MCF 10A (cell line): Measurements from ENCODE around the gene PSMB10. TPM values are rescaled to one million over a fixed set of nuclear protein-coding genes. Genes with fewer than 3 reads are reported as not detected.

ENCODE experiments used
- BruUV-seq: library from RNA; stranded (reverse); fragments of 400-500 nt; replicated peaks from 2 replicates; lab custom pipeline; 2021; lab: Mats Ljungman, UMichigan
- CTCF ChIA-PET: fragments of 300-600 bp; sonication (Branson Sonifier 250); formaldehyde crosslinking; extraction: SDS; loops from one replicate; lab custom pipeline; 2021; ENCODE audit warnings: antibody characterized with exemption, inconsistent platforms; lab: Yijun Ruan, JAX
- POLR2A ChIA-PET: fragments of 300-600, 350-650 bp; sonication (Branson Sonifier 250); formaldehyde crosslinking; extraction: SDS; loops from one replicate; lab custom pipeline; 2020; ENCODE audit warnings: antibody characterized with exemption, inconsistent platforms; lab: Yijun Ruan, JAX
- DNase-seq: peaks from one replicate; pipeline ENCODE4 v3.0.0-alpha.2; 2018; ENCODE audit not compliant: unreplicated experiment
- H3K27ac Mint-ChIP-seq: one replicate; pipeline ENCODE4 v1.8.0; 2022; ENCODE audit warnings: mild to moderate bottlenecking, low read depth, mixed read lengths; ENCODE audit not compliant: unreplicated experiment
- H3K27me3 Mint-ChIP-seq: one replicate; pipeline ENCODE4 v1.8.0; 2022; ENCODE audit warnings: mixed read lengths; ENCODE audit not compliant: insufficient read depth, unreplicated experiment
- H3K36me3 Mint-ChIP-seq: one replicate; pipeline ENCODE4 v1.8.0; 2022; ENCODE audit warnings: mild to moderate bottlenecking, moderate library complexity, mixed read lengths; ENCODE audit not compliant: insufficient read depth, unreplicated experiment
- H3K4me1 Mint-ChIP-seq: one replicate; pipeline ENCODE4 v1.8.0; 2022; ENCODE audit warnings: mixed read lengths; ENCODE audit not compliant: insufficient read depth, unreplicated experiment
- H3K4me3 Mint-ChIP-seq: one replicate; pipeline ENCODE4 v1.8.0; 2022; ENCODE audit warnings: mild to moderate bottlenecking, moderate library complexity, mixed read lengths; ENCODE audit not compliant: unreplicated experiment
- H3K9me3 Mint-ChIP-seq: one replicate; pipeline ENCODE4 v1.8.0; 2022; ENCODE audit warnings: mixed read lengths; ENCODE audit not compliant: unreplicated experiment
- CTCF ChIP-seq: fragments of 200-600 bp; IDR thresholded peaks from one replicate; pipeline ENCODE4 v1.8.0; 2022; ENCODE audit warnings: antibody characterized with exemption, mild to moderate bottlenecking; ENCODE audit not compliant: unreplicated experiment
- intact Hi-C: fragments of 100-400 bp; cut with micrococcal nuclease; formaldehyde crosslinking; loops from 2 replicates; pipeline ENCODE4 v1.14.1; 2022
- total RNA-seq: library from RNA; stranded (reverse); gene quantifications from 2 replicates; pipeline ENCODE4 v1.2.3, GENCODE V29; 2022

The PSMB10 gene
- total RNA-seq, 1 experiment from 2014 or later = 32.7 TPM

GRCh38 chr16:67957622-67958021, 21.0 kb upstream of the PSMB10 start:
- CTCF ChIA-PET = interaction anchor here (0.7 to 1.2 kb wide), 2 partner anchors 11 to 24 kb away, joined by 3 read pairs; no protein-coding TSS in a partner anchor
- Mint-ChIP-seq H3K4me3 (no peak overlapping the region), H3K27ac (no peak overlapping the region), H3K27me3 (no peaks in the 10 kb centered on the region), H3K9me3 (no peaks in the 10 kb centered on the region), H3K36me3 (peaks cover 84% of the 10 kb centered on the region), H3K4me1 (peaks cover 34% of the 10 kb centered on the region)
- BruUV-seq = no TSS peak
- TF ChIP-seq CTCF = no peak
- POLR2A ChIA-PET = interaction anchor here (0.6 to 1.4 kb wide), 3 partner anchors 9 to 714 kb away, joined by 3 to 5 read pairs (median 3); no protein-coding TSS in a partner anchor
- DNase-seq = no peak
- intact Hi-C loops = no loop called here

- TF ChIP-seq CTCF = no peak
- no peak for DNase-seq
- ChIA-PET POLR2A (interaction anchor here (1.1 to 1.6 kb wide), 4 partner anchors 8 to 18 kb away, joined by 3 to 10 read pairs (median 5); partner anchors contain the start of gene PSMB10), CTCF (interaction anchor here (0.7 to 1.0 kb wide), 2 partner anchors 13 to 121 kb away, joined by 3 to 4 read pairs; no protein-coding TSS in a partner anchor)
- peaks cover 4% of the 10 kb centered on the region for H3K4me1 Mint-ChIP-seq
- peaks cover 85% of the 10 kb centered on the region for H3K36me3 Mint-ChIP-seq
- intact Hi-C loops = no loop called here
- H3K4me3 Mint-ChIP-seq = no peak overlapping the region
- H3K9me3 Mint-ChIP-seq = no peaks in the 10 kb centered on the region
- H3K27ac Mint-ChIP-seq = no peak overlapping the region
- H3K27me3 Mint-ChIP-seq = no peaks in the 10 kb centered on the region
- BruUV-seq = no TSS peak
Measured at GRCh38 chr16:67954421-67955196, 18.0 kb upstream of the PSMB10 start.

GRCh38 chr16:67953641-67954375, 17.2 kb upstream of the PSMB10 start:
- ChIA-PET POLR2A (interaction anchor here (0.8 to 1.6 kb wide), 4 partner anchors 8 to 17 kb away, joined by 3 to 10 read pairs (median 3); partner anchors contain the start of gene PSMB10), CTCF (interaction anchor here (0.6 to 1.0 kb wide), 3 partner anchors 12 to 1280 kb away, joined by 3 to 4 read pairs (median 3); no protein-coding TSS in a partner anchor)
- Mint-ChIP-seq H3K4me1 (peaks cover 4% of the 10 kb centered on the region), H3K4me3 (no peak overlapping the region), H3K9me3 (no peaks in the 10 kb centered on the region), H3K36me3 (peaks cover 85% of the 10 kb centered on the region), H3K27ac (no peak overlapping the region), H3K27me3 (no peaks in the 10 kb centered on the region)
- BruUV-seq = no TSS peak
- no peak for DNase-seq
- TF ChIP-seq CTCF = no peak
- intact Hi-C loops = no loop called here
